ENCODE data around the gene GJC2.
"Not testable (repeated sequence)": the region's sequence is repeated elsewhere in the genome, so short reads cannot be mapped to it uniquely, and the experiment has no call there.

The GJC2 gene

DNA sequence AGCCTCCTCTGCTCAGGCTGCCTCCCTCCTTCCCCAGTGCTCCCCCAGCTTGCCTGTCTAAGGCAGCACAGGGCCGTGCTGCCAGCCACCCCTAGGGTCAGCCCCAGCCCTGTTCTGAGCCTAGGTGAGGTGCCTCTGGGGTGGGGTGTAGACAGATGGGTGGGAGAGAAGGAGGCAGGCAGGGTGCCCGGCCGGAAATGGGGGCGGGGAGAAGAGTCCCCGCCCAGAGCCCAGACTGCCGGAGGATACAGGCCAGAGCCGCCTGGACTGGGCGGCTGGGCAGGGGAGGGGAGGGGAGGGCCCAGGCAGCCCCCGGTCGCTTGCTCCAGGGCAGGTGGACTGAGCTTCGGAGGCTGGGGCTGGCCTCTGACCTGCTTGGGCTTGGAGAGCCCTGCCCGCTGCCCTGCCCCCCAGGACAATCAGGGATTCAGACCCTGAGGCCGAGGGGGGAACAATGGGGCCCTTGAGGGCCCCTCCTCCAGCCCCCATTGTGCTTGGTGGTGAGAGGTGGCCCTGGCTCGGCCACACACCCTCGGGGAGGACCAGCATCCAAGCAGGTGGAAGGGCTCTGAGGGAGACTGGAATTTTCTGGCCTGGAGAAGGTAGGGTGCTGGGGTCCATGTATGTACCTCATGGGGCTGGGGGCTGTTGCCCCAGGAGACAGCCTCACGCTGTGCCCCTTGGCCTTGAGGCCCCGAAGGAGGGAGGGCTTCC is at the start of gene GJC2:
GJC2 (plus strand) TSS at position 525 of the 714 bp plus-strand sequence. CDS start 7,829 bp downstream, outside the sequence.
- no peak for DNase-seq

DNA sequence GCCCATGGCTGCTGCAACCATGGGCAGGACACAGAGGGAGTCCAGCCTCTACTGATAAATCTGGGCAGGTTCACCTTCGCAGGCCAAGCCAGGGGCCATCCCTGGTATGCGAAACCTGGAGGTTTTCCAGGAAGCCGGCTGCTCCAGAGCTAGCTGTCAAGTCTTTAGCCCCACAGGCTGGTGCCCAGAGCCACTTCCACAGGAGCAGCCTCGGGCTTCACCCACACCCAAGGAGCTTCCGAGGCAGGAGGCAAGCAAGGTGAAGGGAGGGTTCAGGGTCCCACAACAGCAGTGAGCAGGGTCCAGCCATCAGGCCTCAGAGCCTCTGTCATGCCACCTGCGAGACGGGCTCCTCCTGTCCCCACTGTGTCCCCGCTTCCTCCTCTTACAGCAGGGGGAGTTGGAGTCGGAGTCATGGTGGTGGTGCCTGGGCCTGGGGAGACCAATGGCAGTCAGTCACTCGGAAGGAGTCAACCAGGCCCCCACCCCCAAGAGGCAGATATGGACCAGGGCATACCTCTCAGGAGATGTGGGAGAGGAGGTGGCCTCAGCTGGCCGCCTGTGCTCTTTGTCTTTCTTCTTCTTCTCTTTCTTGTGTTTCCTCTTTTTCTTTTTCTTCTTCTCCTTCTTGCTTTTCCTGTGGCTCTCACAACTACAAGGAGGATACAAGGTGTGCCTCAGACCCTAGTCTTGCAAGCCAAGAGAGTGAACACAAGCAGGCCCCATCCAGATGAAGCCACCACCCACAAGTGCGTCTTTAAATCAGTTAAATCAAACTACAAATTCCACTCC is 48.7 kb upstream of the GJC2 start:
- peak; percentile 33 for DNase-seq

DNA sequence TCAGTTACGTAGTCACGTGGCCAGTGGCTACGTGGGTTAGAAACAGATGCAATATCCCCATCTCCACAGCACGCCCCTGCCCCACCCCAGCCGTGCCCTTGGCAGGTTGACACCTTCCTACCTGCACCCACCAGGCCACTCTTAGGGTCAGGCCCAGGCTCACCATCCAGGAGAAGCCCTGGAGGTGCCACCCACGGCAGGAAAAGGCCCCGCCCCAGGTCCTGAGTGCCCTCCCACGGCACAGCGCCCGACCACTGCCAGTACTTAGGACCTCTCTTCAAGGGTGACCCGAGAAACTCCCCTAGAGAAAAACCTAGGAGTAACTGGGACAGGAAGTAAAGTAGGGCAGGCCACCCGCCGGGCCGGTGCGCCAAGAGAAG is 48.1 kb upstream of the GJC2 start:
- peak; percentile 64 for DNase-seq

DNA sequence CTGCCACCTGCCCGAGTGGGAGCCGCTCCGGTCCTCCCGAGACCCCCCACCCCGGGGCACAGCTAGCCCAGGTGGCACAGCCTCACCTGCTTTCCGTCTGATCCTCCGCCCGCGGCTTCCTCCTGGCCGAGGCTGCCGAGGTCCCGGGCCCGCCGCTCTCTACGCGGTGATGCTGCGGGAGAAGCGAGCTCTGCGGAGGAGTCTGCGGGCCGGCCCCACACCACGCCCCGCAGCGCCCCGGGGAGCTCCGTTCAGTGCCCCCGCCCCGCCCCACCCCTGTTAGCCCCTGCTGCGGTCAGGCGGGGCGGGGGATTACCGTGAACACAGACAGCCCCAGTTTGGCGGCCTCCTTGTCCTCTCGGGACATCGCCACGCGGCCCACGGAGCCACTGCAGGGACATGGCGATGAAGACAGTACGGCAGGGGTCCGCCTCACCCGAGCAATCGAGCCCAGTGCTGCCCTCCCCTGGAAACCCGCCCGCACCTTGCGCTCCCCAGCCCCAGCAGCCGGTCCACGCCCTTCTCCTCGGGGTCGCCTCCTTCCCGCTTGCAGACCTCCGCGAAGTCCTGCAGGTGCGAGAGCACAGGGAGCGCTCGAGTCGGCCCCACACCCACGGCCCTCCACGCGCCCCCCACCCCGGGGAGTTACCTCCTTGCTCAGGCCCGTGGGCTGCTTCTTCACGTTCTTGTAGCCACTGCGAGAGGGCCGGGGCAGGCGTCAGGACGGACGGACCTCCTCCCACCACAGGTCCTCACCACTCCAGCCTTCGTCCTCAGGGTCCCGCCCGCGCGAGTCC is 47.5 kb upstream of the GJC2 start:
- DNase-seq = peak; percentile 81

DNA sequence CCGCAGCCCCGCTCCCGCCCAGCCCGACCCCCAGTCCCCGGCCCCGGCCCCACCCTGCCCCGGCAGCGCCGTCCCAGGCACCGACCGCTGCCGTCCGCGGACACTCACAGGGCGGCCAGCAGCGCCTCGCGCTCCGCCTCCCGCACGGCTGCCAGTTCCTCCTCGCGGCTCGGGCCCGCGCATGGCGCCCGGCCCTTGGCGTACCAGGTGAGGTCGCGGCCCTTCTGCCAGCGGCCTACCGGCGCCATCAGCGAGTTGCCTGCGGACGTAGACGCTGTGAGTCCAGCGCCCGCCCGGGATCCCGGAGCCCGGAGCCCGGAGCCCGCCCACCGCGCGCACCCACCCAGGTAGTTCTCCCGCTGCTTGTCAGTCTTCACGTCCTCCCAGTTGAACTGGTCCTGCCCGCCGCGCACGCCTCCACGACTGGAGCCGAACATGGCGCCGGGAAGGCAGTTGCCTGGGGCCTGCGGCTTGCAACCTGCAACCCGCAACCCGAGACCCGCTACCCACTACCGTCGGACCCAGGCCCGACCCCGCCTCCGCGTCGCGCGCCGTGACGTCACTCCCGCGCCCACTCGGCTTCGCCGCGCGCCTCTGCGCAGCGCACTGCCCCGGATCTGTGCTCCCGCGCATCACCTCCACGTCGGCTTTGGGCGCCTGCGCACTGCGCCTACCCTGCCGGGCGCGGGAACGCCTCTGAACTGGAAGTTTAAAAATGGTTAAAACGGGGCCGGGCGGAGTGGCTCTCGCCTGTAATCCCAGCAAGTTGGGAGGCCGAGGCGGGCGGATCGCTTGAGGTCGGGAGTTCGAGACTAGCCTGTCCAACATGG is 46.7 kb upstream of the GJC2 start, which contains the start of gene C1orf35:
C1orf35 (minus strand) TSS at position 535 of the 830 bp plus-strand sequence; CDS start at position 437, 98 bp downstream.
- DNase-seq = peak; percentile 97

DNA sequence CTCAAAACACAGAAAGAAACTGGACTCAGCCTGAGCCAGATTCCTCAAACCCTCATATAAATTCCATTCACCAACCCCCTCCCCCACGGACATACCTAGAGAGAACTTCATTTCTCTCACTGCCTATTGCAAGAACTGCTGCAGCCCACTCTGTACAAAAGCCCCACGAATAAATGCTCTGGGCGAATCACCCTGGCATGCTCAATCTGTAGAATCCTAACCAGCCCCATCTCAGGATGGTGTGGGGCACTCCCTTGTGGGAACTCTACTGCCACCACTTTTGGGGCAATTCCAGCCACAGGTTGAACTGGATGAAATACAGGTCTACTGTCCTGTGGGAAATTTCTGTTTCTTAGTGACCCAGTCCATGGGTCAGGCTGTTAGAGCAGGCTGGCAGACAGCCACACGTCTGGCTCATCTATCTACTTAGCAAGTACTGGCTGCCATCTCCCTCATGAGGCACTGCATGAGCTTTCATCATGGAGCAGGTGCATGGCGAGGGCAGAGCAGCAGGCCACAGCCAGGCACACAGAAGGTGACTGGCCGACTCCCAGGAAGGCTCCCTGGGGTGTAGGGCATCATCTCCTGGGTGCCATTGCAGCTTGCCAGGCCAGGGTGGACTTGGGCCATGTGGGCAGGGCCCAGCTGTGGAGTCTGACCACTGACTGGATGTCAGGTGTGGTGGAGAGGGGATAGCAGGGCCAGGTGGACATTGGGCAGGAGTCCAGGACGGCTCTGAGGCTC is 45.0 kb upstream of the GJC2 start:
- peak; percentile 32 for DNase-seq

DNA sequence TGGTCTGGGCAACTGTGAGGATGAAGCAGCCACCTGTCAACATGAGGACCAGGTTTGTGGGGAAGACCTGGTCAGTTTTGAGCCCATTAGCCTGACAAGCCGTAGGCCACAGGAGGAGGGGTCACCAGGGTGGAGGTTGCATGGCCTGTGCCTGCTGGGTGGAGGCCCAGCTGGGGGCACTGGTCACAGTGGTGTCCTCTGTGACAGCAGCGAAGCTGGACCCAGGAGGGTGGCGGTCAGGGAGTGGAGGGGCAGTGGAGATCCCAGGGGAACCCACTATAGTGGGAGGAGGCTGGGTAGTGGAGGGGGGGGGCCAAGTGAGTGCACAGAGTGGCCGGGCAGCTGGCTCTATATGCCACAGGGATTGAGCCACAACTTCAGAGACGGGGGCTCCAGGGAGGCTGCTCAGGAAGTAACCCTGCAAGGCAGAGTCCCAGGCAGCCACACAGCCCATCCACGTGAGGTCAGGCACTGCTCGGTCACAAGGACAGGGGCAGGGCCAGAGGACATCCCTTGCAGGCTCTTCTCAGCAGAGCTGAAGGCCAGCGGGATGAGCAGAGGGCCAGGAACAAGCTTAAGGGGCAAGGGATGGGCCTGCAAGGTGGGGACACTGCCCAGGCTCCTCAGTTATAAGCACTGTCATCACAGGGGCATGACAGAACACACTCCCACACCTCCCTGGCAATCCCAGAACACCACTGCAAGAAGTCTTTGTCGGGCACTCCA is 44.3 kb upstream of the GJC2 start:
- DNase-seq = no peak

DNA sequence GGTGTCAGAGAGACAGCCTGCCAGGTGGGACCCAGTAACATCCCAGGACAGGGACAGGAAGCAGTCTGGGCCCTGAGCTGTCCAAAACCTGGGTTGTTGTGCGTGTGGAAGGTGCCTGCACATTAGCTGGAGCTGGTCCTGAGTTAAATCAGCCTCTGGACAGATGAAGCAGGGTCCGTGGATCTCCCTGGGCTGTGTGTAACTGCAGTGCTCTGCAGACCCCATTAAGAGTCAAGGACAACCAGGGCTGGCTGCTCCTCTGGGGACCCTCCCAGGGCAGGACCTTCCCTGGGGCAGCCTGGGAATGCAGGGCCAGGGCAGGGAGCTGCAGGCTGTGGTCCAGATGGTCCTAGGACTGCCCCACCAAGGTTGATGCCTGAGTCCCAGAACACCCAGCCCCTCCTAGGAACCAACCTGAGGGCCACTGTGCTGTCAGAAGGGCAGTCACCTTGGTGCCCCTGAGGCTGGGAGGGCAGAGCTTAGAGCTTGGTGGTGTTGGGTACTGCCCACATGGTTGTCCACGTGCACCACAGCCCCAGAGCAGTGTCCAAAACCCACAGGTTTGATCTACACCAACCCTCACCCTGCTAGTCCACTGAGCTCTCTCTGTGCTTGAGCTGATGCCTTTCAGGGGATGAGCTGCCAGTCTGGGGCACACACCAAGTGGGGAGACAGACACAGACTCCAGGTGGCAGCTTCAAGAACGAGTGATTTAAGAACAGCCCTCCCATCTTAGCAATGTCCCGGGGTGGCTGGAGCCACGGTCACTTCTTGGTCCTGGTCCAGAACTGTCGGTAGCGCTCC is 43.5 kb upstream of the GJC2 start:
- DNase-seq = no peak

DNA sequence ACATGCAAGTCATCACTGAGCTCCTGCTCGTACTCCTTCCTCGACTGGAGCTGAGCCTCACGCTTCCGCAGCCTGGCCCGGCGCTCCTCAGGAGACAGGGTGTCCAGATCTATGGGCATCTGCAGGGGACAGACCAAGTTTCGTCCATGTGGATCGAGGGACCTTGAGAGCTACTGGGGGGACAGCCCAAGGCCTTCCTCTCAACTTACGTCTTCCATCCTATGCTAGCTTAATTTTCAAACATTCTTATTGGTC is 43.0 kb upstream of the GJC2 start:
- no peak for DNase-seq

DNA sequence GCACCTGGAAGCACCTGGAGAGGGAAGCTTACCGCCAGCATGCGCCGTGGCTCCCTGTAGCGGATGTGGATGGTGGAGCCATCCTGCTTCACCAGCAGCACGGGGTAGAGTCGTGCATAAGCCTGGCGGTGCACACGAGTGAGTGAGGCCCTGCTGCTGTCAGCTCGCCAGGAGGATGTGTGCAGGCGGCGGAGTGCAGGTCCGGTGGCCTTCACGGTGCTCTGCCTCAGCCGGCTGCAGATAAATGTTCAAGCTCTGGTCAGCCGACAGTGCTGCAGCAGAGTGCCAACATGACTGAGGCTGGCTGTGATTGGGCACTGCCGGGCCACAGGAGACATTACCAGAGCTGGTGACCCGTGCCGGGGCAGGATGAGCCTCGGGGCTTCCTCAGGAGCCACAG is 42.1 kb upstream of the GJC2 start:
- no peak for DNase-seq

DNA sequence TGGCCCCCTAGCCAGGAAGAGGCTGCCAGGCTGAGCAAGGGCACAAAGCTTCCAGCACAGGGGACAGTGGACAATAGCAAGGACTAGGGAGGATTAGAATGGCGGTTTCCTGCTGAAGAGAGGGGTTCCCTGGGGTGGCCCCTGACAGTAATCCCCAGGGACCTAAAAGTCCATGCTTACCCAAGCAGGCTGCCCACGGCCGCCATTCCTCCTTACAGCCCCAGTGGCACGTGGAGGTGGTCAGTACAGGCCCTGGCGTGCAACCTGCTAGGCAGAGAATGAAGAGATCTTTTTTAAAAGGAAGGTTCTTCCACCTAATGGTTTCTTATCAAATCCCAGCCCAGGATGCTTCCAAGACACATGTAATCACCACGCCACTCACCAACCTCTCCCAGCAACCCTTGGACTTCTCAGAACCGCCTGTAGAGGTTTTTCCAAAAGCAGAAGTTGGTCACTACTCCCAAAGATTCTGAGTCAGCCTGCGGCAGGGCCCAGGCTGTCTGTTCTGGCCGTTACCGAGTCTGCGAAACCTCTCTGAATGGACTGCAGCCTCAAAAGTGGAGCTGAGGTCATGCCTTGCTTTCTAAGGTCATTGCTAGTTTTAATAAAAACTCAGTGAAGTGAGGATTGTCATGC is 41.6 kb upstream of the GJC2 start:
- no peak for DNase-seq

DNA sequence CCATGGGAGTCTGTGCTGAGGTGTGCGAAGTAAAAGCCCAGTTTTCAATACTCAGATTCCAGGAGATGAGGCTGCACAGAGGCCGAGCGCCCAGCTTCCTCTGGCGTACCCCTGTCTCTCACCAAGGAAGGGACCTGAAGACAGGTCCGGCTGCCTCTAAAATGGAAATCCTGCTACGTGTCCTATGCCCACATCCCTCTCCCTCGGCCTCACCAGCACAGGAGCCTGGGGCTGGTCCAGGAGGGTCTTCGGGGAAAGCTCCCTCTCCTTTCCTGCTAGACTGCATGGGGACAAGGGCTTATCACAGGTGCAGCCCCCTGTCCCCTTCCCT is 41.0 kb upstream of the GJC2 start:
- peak; percentile 40 for DNase-seq

DNA sequence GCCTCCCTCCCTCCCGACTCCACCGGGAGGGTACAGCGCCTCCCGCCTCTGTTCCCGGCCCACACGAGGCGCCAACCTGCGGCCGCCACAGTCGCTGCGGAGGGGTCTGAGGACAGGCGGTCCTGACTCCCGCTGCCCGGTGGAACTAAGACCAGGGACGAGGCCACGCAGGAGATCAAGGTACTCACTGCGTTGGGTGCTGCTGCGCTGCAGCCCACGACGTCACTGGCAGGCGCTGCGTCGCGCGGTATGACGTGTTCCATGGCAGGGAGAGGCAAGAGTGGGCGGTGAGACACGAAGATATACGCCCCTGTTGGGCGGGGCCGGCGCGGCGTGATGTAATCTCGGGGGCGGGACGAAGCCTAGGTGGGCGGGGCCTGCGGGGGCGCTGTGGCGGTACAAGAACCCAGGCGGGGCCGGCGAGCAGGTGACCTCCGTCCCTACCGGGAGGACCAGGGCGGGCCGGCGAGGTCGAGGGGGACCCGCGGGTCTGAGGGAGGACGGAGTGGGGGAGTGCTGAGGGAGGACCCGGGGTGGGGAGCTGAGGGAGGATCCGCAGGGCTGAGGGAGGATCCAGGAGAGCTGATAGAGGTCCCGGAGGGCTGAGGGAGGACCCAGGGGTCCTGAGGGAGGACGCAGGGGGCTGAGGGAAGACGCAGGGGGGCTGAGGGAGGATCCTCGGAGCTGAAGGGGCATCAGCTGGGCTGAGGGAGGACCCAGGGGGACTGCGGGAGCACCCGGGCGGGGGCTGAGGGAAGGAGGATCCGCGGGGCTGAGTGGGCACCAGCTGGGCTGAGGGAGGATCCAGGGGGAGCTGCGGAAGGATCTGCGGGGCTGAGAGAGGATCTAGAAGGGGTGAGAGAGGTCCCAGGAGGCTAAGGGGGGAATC is 40.4 kb upstream of the GJC2 start, which contains the start of gene MRPL55:
MRPL55 (minus strand) TSS at position 227 of the 889 bp plus-strand sequence. CDS start 1,039 bp downstream, outside the sequence.
- peak; percentile 99 for DNase-seq

DNA sequence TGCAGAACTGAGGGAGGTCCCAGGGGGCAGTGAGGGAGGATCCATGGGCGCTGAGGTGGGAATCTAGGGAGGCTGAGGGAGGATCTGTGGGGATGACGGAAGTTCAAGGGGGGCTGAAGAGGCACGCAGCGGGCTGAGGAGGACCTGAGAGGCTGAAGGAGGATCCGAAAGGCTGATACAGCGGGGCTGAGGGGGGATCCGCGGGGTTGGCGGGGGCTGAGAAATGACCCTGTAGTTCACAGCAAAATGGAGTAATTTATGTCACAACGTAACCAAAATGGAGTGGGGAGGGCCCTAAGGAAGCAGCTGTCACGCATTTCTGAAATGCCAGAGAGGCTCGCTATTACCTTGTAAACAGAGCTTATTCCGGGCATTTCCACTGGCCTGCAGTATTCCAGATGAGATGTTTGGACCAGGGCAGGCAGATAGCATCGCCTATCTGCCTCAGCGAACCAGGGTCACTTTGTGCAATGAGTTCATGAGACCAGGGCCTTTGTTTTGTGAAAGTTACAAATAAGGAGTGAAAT is 39.7 kb upstream of the GJC2 start:
- peak; percentile 65 for DNase-seq

DNA sequence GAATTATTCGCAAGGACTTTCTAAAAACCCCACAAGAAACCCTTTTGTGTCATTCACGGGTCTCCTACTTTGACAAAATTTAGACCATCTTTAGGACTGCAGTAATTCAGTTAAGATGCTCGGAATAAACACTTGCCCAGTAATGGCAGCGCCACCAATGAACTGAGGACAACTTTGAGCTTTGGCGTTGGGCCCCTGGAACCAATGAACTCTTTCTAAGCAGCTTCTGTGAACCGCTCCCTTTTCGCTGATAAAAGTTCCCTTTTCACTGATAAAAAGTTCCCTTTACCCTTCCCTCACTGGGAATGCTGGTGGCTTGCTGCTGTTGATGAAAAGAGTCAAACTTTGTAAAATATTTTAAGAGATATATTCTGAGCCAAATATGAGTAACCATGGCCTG is 39.2 kb upstream of the GJC2 start:
- DNase-seq = no peak

DNA sequence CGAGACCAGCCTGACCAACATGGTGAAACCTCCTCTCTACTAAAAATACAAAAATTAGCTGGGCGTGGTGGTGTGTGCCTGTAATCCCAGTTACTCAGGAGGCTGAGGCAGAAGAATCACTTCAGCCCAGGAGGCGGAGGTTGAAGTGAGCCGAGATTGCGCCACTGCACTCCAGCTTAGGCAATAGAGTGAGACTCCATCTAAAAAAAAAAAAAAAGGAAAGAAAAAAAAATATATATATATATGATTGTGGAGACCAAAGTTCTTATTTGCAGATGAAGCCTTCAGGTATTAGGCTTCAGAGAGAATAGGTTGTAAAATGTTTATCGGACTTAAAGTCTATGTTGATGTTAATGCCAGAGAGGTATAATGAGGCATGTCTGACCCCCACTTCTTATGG is 38.4 kb upstream of the GJC2 start:
- DNase-seq = not testable (repeated sequence)

DNA sequence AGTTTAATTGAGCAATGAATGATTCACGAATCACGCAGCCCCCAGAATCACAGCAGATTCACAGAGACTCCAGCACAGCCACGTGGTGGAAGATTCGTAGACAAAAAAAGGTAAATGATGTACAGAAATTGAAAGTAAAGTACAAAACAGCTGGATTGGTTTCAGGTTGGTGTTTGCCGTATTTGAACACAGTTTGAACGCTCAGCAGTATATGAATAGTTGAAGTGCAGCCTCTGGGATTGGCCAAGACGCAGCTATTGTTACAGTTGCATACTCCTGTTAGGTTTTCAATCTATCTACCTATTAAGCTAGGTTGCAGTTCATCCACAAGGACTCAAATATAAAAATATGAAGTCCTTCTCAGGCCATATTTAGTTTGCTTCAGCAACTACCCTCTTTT is 37.6 kb upstream of the GJC2 start:
- DNase-seq = no peak

DNA sequence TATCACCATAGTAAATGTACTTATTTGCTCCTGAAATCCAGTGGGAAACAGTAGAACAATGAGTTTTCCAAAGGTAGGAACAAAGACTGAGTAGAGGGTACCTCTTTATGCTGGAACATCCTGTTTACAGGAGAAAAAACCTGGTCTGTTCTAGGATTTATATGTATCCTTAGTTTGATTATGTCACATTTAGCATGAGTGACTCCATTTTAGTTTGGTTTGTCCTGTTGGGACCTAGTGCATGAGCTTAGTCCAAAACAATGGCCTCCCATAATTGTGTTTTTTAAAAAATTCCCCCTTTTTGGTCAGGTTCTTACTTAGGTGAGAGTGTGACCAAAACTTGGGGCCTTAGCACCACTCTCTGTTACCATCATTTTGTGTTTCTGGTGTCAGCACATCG is 37.1 kb upstream of the GJC2 start:
- DNase-seq = no peak

DNA sequence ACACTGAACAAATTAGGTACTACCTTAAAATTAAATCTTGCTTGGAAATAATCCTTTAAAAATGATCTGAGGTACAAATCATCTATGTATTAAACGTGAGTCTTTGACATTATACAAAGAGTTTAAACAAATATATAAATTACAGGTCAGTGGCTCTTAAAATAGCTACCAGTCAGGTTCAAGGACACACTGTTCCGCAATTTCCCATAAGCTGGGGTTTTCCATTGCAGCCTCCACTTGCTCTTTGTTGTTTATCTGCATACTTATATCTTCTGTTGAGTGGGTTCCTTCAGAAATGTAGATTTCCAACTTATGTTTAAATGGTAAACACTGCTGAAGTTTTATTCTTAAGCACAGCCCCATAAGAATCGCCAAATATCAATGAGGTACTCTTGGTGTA is 34.9 kb upstream of the GJC2 start:
- no peak for DNase-seq
